T-helper 1 cell (primary cell): Measurements from ENCODE around the gene RC3H2.

Experiments used
- DNase-seq, 5 donors: peaks; one replicate each; pipeline ENCODE4 v3.0.0-alpha.2; 2012 to 2020
- total RNA-seq, 4 donors: gene quantifications; one replicate each; lab custom pipeline; 2026; lab: John Stamatoyannopoulos, UW

RC3H2 gene, protein sequence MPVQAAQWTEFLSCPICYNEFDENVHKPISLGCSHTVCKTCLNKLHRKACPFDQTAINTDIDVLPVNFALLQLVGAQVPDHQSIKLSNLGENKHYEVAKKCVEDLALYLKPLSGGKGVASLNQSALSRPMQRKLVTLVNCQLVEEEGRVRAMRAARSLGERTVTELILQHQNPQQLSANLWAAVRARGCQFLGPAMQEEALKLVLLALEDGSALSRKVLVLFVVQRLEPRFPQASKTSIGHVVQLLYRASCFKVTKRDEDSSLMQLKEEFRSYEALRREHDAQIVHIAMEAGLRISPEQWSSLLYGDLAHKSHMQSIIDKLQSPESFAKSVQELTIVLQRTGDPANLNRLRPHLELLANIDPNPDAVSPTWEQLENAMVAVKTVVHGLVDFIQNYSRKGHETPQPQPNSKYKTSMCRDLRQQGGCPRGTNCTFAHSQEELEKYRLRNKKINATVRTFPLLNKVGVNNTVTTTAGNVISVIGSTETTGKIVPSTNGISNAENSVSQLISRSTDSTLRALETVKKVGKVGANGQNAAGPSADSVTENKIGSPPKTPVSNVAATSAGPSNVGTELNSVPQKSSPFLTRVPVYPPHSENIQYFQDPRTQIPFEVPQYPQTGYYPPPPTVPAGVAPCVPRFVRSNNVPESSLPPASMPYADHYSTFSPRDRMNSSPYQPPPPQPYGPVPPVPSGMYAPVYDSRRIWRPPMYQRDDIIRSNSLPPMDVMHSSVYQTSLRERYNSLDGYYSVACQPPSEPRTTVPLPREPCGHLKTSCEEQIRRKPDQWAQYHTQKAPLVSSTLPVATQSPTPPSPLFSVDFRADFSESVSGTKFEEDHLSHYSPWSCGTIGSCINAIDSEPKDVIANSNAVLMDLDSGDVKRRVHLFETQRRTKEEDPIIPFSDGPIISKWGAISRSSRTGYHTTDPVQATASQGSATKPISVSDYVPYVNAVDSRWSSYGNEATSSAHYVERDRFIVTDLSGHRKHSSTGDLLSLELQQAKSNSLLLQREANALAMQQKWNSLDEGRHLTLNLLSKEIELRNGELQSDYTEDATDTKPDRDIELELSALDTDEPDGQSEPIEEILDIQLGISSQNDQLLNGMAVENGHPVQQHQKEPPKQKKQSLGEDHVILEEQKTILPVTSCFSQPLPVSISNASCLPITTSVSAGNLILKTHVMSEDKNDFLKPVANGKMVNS
- total RNA-seq, result 117 to 132 (median 118) reads per million in 4 donors

GRCh38 chr9:122904823-122905710 lies at the start of gene RC3H2:
Gene RC3H2 (minus strand): TSS chr9:122905359. CDS start chr9:122897509, 7,850 bp downstream.
- peak; percentile 92 to 99 (median 98) for DNase-seq

GRCh38 chr9:122954253-122954691 lies 49.1 kb upstream of the RC3H2 start:
- DNase-seq, result no peak

GRCh38 chr9:122951056-122951455 lies 45.9 kb upstream of the RC3H2 start:
- DNase-seq, result no peak

DNA sequence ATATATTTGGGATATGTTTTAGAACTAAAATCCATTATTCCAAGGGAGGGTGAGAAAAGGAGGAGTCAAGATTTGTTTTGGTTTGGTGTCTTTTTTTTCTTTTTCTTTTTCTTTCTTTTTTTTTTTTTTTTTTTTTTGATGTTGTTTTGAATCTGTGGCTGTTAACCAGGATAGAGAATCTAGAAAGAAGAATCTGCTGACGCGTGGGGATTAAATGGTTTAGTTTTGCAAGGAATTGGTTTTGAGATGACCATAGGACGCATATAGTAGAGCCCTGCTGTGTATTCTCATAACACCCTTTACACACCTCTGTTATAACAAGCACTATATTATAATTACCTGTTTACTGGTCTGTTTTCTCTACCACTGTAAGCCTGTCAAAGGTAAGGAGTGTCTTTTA lies 45.1 kb upstream of the RC3H2 start:
- DNase-seq, result no peak

DNA sequence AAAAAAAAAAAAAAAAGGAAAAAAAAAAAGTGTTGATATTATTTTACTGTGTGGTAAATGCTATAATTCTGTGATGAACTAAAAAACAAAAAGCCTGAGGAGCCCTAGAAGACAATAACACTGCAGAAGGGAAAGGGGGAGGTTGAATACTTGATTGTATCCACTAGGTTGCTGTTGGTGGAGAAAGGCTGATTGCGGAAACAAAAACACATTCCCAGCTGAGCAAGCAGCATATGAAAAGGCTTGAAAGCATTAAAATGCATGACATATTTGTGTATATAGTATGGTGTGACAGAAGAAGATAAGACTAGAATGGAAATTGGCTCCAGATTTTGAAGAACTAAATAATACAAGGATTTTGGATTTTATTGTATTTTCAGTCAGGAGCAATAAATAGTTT lies 44.5 kb upstream of the RC3H2 start:
- DNase-seq, result no peak

GRCh38 chr9:122948313-122948712 lies 43.2 kb upstream of the RC3H2 start:
- DNase-seq, result peak in 1 of 5 donors; percentile 56

- no peak for DNase-seq
Measured at GRCh38 chr9:122946461-122947005, 41.4 kb upstream of the RC3H2 start.

DNA sequence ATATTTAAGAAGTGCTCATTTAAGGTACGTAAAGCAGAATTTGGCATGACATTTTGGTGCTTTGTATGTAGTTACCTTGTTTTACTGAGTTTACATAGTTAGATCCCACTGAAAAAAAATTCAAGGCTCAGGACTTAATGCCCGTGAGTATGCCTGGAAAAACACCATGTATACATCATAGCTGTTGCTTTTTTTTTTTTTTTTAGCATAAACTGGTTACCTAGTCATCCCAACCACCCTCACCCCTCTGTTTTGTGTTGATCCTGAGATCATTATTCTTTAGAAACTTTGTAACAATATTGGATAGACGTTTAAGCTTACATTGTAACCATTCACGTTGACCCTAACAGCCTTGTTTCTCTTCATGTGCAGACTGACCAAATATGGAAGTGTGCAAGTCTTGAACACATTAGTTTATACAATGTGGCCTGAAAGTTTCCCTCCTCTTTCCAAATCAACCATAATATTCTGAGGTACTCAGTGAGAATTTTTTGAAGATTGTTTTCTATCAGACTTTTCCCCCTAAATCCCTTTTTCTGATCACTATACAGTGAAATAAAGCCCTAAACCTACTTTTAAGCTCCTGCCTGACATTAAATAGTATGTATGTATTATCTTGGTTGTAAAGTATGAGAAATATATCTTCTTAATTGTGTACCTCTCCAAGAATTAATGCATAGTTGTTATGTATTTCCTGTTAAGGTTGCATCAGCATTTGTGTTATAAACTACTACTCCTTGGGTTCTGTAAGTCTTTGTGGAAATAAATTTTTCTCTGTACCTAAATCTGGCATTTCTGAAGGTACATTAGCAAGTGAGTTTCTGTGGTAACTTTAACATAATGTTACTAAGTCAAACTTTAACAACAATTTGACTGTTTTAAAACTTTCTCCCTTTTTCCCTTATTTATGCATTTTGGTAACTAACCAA lies 40.1 kb upstream of the RC3H2 start:
- DNase-seq, result no peak

DNA sequence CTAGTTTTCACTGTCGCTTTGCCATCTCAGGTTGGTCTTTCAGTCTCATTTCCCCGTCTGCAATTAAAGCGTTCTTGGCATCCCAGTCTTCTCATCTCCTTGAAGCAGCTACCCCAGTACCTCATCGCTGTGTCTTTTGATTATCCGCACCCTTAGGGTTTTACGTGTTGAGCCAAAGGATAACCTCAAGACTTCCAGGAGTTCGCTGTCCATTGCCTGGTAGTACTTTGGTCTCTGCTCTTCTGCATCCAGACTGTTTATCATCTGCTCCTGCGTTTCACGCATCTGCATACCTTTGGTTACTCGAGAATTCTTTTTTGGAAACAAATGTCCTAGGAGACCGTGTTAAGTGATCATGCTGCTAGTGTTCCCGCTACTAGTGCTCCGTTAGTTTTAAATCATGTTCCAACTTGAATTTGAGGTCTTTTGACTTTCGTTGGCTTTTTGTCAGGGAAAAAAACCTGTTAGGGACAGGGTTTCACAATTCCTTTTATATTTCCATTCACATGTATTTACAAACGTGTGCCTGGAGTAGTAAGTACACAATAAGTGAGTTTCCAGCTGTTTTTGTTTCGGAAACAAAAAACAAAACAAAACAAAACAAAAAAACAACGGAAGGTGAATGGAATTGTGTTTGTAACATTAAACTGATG lies 36.5 kb upstream of the RC3H2 start:
- no peak for DNase-seq

DNA sequence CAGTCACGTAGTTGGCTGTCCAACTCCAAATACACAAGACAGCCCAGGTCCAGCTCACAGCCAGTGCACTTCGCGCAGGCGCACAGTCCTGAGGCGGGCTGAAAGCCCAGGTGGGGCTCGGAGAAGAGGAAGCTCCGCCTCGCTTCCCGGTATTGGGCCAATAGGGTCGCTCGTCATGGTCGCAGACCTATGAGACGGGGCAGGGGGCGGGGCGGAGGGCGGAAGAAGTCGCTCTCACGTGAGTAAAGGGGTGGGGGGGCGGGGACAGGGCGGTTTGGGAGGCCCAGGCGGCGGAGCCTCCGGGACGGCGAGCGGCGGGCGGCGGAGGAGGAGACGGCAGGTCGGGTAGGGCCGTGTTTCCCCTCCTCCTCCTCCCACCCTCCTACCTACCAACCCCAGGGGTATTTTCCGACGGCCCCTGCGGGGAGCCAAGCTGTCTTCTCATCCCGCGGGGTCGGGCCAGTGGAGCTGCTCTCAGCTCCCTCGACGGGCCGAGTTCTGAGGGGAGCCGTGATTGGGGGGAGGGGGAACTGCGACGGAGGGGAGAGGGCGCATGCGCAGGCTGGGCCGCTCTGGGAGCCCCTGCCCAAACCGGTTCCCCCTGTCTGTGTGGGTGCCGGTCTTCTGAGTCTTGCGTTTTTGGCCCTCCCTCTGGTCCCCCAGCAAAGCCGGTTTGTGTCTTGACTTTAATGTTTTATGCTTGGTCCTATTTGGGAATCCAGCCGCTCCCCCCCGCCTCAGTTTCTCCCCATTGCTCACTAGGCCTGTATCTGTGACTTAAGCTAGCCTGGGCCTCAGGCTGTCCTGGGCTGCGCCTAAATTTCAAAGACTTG lies 35.8 kb upstream of the RC3H2 start, which contains the start of gene RABGAP1:
TSS of gene RABGAP1 (plus strand) at position 272 of the 833 bp plus-strand sequence. CDS start 16,040 bp downstream, outside the sequence.
- peak; percentile 98 to 99 (median 99) for DNase-seq

DNA sequence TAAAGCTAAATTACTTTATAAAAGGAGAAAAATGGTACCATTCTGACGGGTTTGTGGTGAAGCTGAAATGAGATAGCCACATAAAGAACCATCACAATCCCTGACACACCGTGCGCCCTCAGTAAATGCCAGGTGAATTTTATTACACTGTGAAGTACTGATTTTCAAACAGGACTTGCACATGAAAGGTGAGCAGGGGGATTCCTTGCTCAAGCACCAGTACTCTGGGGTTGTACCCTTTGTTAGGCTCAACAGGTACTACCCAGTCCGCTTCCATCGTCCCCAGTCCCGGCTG lies 35.2 kb upstream of the RC3H2 start:
- no peak for DNase-seq

- no peak for DNase-seq
Measured at GRCh38 chr9:122939601-122940000, 34.4 kb upstream of the RC3H2 start.

DNA sequence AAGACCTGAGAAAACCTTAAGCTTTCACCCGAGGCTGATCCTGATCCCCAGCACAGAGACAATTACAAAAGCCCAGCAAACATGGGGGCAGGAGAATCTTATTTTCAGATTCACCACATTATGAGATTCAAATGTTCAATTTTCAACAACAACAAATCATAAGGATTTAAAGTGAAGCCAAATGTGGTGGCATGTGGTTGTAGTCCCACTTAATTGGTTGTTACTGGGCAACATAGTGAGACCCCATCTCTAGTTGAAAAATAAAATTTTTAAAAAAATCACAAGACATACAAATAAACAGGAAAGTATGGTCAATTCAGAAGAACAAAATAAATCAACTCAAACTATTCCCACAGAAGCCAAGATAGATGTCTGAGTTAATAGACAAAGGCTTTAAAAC lies 31.7 kb upstream of the RC3H2 start:
- DNase-seq, result no peak

- DNase-seq, result no peak
Measured at GRCh38 chr9:122936464-122936863, 31.3 kb upstream of the RC3H2 start.

DNA sequence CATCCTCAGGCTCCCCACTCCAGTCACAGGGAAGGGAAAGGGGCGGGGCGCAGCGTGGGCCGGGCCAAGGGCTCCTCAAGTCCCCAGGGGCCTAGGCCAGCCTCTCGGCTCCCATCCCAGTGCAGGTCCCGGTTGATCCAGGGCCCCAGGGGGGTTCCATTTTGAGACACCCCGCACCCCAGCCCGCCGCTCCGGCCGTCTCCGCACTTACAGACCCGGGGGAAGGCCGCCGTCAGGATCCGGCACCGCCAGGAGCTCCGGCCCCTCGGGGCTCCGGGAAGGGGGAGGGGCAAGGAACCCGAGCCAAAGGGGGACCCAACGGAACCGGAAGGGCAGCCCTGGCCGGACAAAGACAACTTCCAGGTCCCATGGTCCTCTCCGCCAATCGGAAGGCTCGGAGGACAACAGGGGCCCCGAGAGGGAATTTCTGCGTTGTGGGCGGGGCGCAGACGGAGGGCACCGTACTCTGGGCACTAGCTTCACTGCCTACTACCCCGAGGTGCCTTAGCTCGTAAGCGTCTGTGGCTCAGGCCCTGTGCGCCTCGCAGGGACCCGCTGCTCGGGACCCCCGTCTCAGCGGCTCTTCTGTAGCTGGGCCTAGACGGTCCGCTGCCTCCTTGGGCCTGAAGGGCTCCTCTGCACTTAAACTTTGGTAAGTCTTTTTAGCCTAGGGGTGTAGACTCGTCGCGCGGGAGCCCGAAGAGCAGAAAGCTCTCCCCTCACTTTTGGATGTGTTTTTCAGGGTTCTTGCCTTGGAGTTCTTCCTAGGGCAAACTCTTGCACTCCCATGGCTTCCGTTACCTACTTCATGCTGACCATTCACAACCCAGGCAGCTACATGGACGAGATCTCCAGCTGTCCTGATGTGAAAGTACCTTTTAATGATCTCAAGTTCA lies 26.3 kb upstream of the RC3H2 start, which contains the start of gene ZBTB26:
TSS of gene ZBTB26 (minus strand) at position 287 of the 896 bp plus-strand sequence. CDS start 11,578 bp downstream, outside the sequence.
- DNase-seq, result peak; percentile 76 to 91 (median 85)

DNA sequence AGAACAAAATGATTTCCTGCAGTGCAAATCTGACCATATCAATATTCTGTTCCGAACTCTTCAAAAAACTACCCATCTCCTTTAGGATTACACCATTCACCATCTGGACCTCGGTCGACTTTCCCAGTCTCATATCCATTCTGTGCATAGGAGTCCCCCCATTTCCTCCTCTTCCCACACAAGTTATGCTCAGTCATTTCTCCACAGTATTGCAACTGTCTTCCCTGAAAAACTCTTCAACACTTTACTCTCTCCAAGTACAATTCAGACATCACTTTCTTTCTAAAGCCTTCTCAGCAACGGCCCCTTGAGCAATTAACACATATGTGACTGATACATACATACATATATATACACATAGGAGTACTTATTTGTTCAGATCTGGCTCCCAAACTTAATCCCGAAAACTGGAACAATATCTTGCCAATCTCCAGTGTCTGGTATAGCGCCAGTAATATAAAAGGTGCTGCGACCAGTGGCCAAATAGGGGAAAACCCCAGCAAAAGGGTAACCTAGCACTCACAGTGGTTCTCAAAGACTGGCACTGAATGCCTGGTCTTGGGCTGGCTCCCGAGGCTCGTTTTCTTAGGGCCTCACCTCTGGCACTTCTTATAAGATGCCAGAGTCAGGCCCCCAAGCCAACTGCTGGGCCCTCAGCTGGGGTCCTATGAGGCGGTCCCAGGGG lies 25.5 kb upstream of the RC3H2 start:
- DNase-seq, result no peak

GRCh38 chr9:122929796-122930354 lies 24.7 kb upstream of the RC3H2 start:
- DNase-seq, result no peak
